H1 (cell line): ENCODE data around the gene TMEM107. TPM values are rescaled to one million over a fixed set of nuclear protein-coding genes. Genes with fewer than 3 reads are reported as not detected.

Source experiments
- CTCF ChIA-PET: fragments of 300-600 bp; sonication (Branson Sonifier 250); formaldehyde crosslinking; loops from one replicate; lab custom pipeline; 2021; ENCODE audit not compliant: partially characterized antibody; lab: Charles Lee
- POLR2A ChIA-PET: fragments of 300-600 bp; sonication (Branson Sonifier 250); formaldehyde crosslinking; loops from one replicate; lab custom pipeline; 2021; ENCODE audit warnings: inconsistent platforms; ENCODE audit not compliant: partially characterized antibody; lab: Charles Lee
- DNase-seq, 2 experiments: peaks; one replicate each; pipeline versions ENCODE4 v3.0.0 to v3.0.0-alpha.2; 2010 to 2022; ENCODE audit warnings: low spot score in 2 of 2, low read depth in 1 of 2, mixed read lengths in 1 of 2
- FAIRE-seq: peaks from 2 replicates; lab custom pipeline; 2011; peaks lifted over from hg19 to GRCh38; lab: Jason Lieb, UNC
- H2AFZ ChIP-seq: 2 replicates; pipeline ENCODE4 v1.8.1; 2012; ENCODE audit warnings: low read length, inconsistent platforms
- H2AK5ac ChIP-seq: 2 replicates; pipeline ENCODE4 v1.6.1; 2013; ENCODE audit warnings: low read depth, low read length
- H2BK120ac ChIP-seq: replicated peaks from 2 replicates; pipeline ENCODE3; 2013; ENCODE audit warnings: low read depth, low read length, inconsistent platforms
- H2BK12ac ChIP-seq: 2 replicates; pipeline ENCODE4 v1.6.1; 2013; ENCODE audit warnings: low read depth, low read length
- H2BK15ac ChIP-seq: 2 replicates; pipeline ENCODE4 v1.6.1; 2013; ENCODE audit warnings: low read length
- H2BK20ac ChIP-seq: 2 replicates; pipeline ENCODE4 v1.6.1; 2013; ENCODE audit warnings: low read length
- H2BK5ac ChIP-seq: 2 replicates; pipeline ENCODE4 v1.6.1; 2013; ENCODE audit warnings: low read depth, low read length
- H3K14ac ChIP-seq: 2 replicates; pipeline ENCODE4 v1.6.1; 2013; ENCODE audit warnings: inconsistent platforms; ENCODE audit not compliant: insufficient read length
- H3K18ac ChIP-seq: 2 replicates; pipeline ENCODE4 v1.6.1; 2013; ENCODE audit warnings: low read length; ENCODE audit errors: extremely low read depth
- H3K23ac ChIP-seq: 2 replicates; pipeline ENCODE4 v1.6.1; 2013; ENCODE audit warnings: inconsistent platforms; ENCODE audit not compliant: insufficient read length
- H3K23me2 ChIP-seq: 2 replicates; pipeline ENCODE4 v1.6.1; 2013; ENCODE audit warnings: low read depth, low read length
- H3K27ac ChIP-seq: 2 replicates; pipeline ENCODE4 v1.6.1; 2011; ENCODE audit warnings: low read depth, low read length, inconsistent platforms
- H3K27me3 ChIP-seq, 4 experiments: replicated peaks in 1 of 4; 1 replicate in 1 of 4; 2 replicates in 3 of 4; pipeline versions ENCODE4 v1.6.1 to v1.8.1; 2011 to 2013; ENCODE audit warnings: low read length in 3 of 4, mild to moderate bottlenecking in 3 of 4, inconsistent platforms in 2 of 4, mixed read lengths in 2 of 4, moderate library complexity in 1 of 4; ENCODE audit not compliant: control insufficient read depth in 3 of 4, insufficient read depth in 3 of 4; ENCODE audit errors: extremely low read depth in 1 of 4
- H3K36me3 ChIP-seq, 4 experiments: 2 replicates each; pipeline versions ENCODE4 v1.6.1 to v1.8.1; 2011 to 2013; ENCODE audit warnings: mild to moderate bottlenecking in 4 of 4, low read length in 3 of 4, moderate library complexity in 2 of 4, control low read depth in 1 of 4, inconsistent platforms in 1 of 4; ENCODE audit not compliant: insufficient read depth in 4 of 4, control insufficient read depth in 2 of 4
- H3K4ac ChIP-seq: replicated peaks from 2 replicates; pipeline ENCODE3; 2013; ENCODE audit warnings: low read length, low read depth, mixed read lengths, inconsistent platforms; ENCODE audit not compliant: insufficient read length
- H3K4me1 ChIP-seq, 4 experiments: replicated peaks in 1 of 4; 1 replicate in 1 of 4; 2 replicates in 3 of 4; pipeline versions ENCODE4 v1.6.1 to v1.8.1; 2011 to 2013; ENCODE audit warnings: low read length in 3 of 4, inconsistent platforms in 2 of 4, mixed read lengths in 1 of 4; ENCODE audit not compliant: insufficient read depth in 4 of 4, control insufficient read depth in 3 of 4
- H3K4me2 ChIP-seq, 2 experiments: 2 replicates each; pipeline versions ENCODE4 v1.6.1 to v1.8.1; 2011 to 2013; ENCODE audit warnings: low read depth in 2 of 2, low read length in 2 of 2, control low read depth in 1 of 2, inconsistent platforms in 1 of 2, mild to moderate bottlenecking in 1 of 2; ENCODE audit not compliant: insufficient read depth in 1 of 2
- H3K4me3 ChIP-seq, 4 experiments: fragments of 200-600, 300-600 bp in 1 of 4; sonication (generic), shearing (Covaris generic), sonication (Bioruptor Twin) in 1 of 4; 2 replicates each; pipeline versions ENCODE4 v1.5.1 to v1.8.1; 2011 to 2016; ENCODE audit warnings: low read length in 4 of 4, low read depth in 3 of 4, control low read depth in 2 of 4, inconsistent platforms in 2 of 4, mild to moderate bottlenecking in 2 of 4, mixed read lengths in 1 of 4, moderate library complexity in 1 of 4; ENCODE audit not compliant: insufficient read depth in 2 of 4; ENCODE audit errors: extremely low read depth in 1 of 4
- H3K56ac ChIP-seq: replicated peaks from 2 replicates; pipeline ENCODE3; 2013; ENCODE audit warnings: low read depth, mild to moderate bottlenecking, mixed read lengths, low read length, inconsistent platforms; ENCODE audit not compliant: insufficient read length
- H3K79me1 ChIP-seq: 2 replicates; pipeline ENCODE4 v1.6.1; 2013; ENCODE audit warnings: low read depth, low read length, control low read depth
- H3K79me2 ChIP-seq, 2 experiments: 2 replicates each; pipeline versions ENCODE4 v1.6.1 to v1.8.1; 2012 to 2013; ENCODE audit warnings: low read length in 2 of 2, mild to moderate bottlenecking in 2 of 2, inconsistent platforms in 1 of 2; ENCODE audit not compliant: insufficient read depth in 2 of 2, control insufficient read depth in 1 of 2
- H3K9ac ChIP-seq, 4 experiments: replicated peaks in 1 of 4; 1 replicate in 1 of 4; 2 replicates in 3 of 4; pipeline versions ENCODE4 v1.6.1 to v1.8.1; 2011 to 2013; ENCODE audit warnings: low read depth in 3 of 4, low read length in 3 of 4, control low read depth in 2 of 4, mild to moderate bottlenecking in 2 of 4, moderate library complexity in 2 of 4, inconsistent platforms in 1 of 4; ENCODE audit errors: extremely low read depth in 1 of 4
- H3K9me3 ChIP-seq, 2 experiments: 2 replicates each; pipeline versions ENCODE4 v1.6.1 to v1.8.1; 2012 to 2013; ENCODE audit warnings: mild to moderate bottlenecking in 2 of 2, moderate library complexity in 2 of 2, control low read depth in 1 of 2, inconsistent platforms in 1 of 2, low read depth in 1 of 2, low read length in 1 of 2, mixed read lengths in 1 of 2; ENCODE audit not compliant: insufficient read depth in 2 of 2
- H4K20me1 ChIP-seq, 2 experiments: replicated peaks in 1 of 2; 2 replicates each; pipeline versions ENCODE3 to v1.8.1; 2011 to 2013; ENCODE audit warnings: inconsistent platforms in 2 of 2, low read length in 2 of 2, mild to moderate bottlenecking in 1 of 2; ENCODE audit not compliant: insufficient read depth in 2 of 2, control insufficient read depth in 1 of 2
- H4K5ac ChIP-seq: 2 replicates; pipeline ENCODE4 v1.6.1; 2013; ENCODE audit warnings: low read length, low read depth, mixed read lengths, inconsistent platforms; ENCODE audit not compliant: insufficient read length
- H4K8ac ChIP-seq: 2 replicates; pipeline ENCODE4 v1.8.0; 2013; ENCODE audit warnings: mild to moderate bottlenecking, moderate library complexity, low read length, inconsistent platforms; ENCODE audit not compliant: insufficient read depth; ENCODE audit errors: extremely low read depth
- H4K91ac ChIP-seq: replicated peaks from 2 replicates; pipeline ENCODE3; 2013; ENCODE audit warnings: low read length, mixed read lengths, inconsistent platforms; ENCODE audit not compliant: insufficient read length
- BACH1 ChIP-seq: IDR thresholded peaks from 2 replicates; pipeline ENCODE4 v1.6.1; 2012; ENCODE audit warnings: low read length, improper control_type of control experiment
- CEBPB ChIP-seq: IDR thresholded peaks from 2 replicates; pipeline ENCODE4 v1.6.1; 2012; ENCODE audit warnings: low read depth, low read length
- CREB1 ChIP-seq: IDR thresholded peaks from 2 replicates; pipeline ENCODE4 v1.6.1; 2012; ENCODE audit warnings: inconsistent platforms
- HDAC6 ChIP-seq: IDR thresholded peaks from one replicate; pipeline ENCODE4 v1.7.1; 2012; ENCODE audit warnings: low read depth, mild to moderate bottlenecking, inconsistent platforms, low read length, moderate library complexity
- JUND ChIP-seq: IDR thresholded peaks from 2 replicates; pipeline ENCODE4 v1.6.1; 2011; ENCODE audit warnings: mild to moderate bottlenecking, improper control_type of control experiment, low read length
- POLR2A ChIP-seq, 2 experiments: IDR thresholded peaks; 1 replicate in 1 of 2; 2 replicates in 1 of 2; pipeline ENCODE4 v1.6.1; 2011; ENCODE audit warnings: low read depth in 2 of 2, low read length in 2 of 2, mild to moderate bottlenecking in 2 of 2; ENCODE audit errors: control extremely low read depth in 1 of 2
- SIN3A ChIP-seq, 2 experiments: IDR thresholded peaks in 1 of 2; conservative IDR thresholded peaks in 1 of 2; 2 replicates each; pipeline ENCODE4 v1.6.1; 2011 to 2012; ENCODE audit warnings: low read length in 2 of 2, improper control_type of control experiment in 1 of 2, low read depth in 1 of 2, mild to moderate bottlenecking in 1 of 2
- TAF1 ChIP-seq: IDR thresholded peaks from 2 replicates; pipeline ENCODE4 v1.6.1; 2011; ENCODE audit warnings: mild to moderate bottlenecking, low read depth, low read length
- TBP ChIP-seq: IDR thresholded peaks from 2 replicates; pipeline ENCODE4 v1.6.1; 2011; ENCODE audit warnings: low read depth, low read length, improper control_type of control experiment
- YY1 ChIP-seq: IDR thresholded peaks from 2 replicates; pipeline ENCODE4 v1.6.1; 2011; ENCODE audit warnings: low read depth, mild to moderate bottlenecking, low read length
- WGBS, 2 experiments: shearing (Covaris generic) in 1 of 2; methylation state at CpG; one replicate each; pipeline versions ENCODE4 v1.1.6 to v1.1.7; 2013 to 2015; ENCODE audit warnings: low lambda C conversion rate in 2 of 2, mixed read lengths in 2 of 2, inconsistent platforms in 1 of 2, low coverage in 1 of 2, missing lambda C conversion rate in 1 of 2; ENCODE audit not compliant: insufficient replicate concordance in 2 of 2, insufficient coverage in 1 of 2, insufficient read length in 1 of 2; ENCODE audit errors: extremely low coverage in 1 of 2, missing lambda C conversion rate in 1 of 2; 5-methylcytosine and 5-hydroxymethylcytosine counted together
- polyA plus RNA-seq, 7 experiments: library from polyadenylated mRNA; depleted of rRNA in 3 of 7; stranded (reverse) in 5 of 7; unstranded in 2 of 7; fragments of >200 nt in 5 of 7; fragments of 200-250 nt in 2 of 7; gene quantifications; 1 replicate in 5 of 7; 2 replicates in 1 of 7; 4 replicates in 1 of 7; pipeline versions ENCODE4 v1.2.1 to v1.2.3, GENCODE V29; 2011 to 2013; ENCODE audit warnings: missing spikeins in 2 of 7, mixed read lengths in 2 of 7
- total RNA-seq: library from RNA; stranded (reverse); fragmentation: NEBNext Ultra II Directional; extraction: Animal tissue kit (Norgen Biotek cat#: 25700); gene quantifications from 2 replicates; pipeline ENCODE4 v1.2.1, GENCODE V29; 2021
- TF ChIP-seq, protein P1 (sequence below): IDR thresholded peaks from 2 replicates; pipeline ENCODE4 v1.6.1; 2012; ENCODE audit warnings: low read length, inconsistent platforms

The TMEM107 gene
- total and polyA plus RNA-seq, 2 of the 8 experiments (the other 6 are each of a cell fraction or from before 2014, with no cell fraction given) = 17.3 to 21.5 TPM

DNA sequence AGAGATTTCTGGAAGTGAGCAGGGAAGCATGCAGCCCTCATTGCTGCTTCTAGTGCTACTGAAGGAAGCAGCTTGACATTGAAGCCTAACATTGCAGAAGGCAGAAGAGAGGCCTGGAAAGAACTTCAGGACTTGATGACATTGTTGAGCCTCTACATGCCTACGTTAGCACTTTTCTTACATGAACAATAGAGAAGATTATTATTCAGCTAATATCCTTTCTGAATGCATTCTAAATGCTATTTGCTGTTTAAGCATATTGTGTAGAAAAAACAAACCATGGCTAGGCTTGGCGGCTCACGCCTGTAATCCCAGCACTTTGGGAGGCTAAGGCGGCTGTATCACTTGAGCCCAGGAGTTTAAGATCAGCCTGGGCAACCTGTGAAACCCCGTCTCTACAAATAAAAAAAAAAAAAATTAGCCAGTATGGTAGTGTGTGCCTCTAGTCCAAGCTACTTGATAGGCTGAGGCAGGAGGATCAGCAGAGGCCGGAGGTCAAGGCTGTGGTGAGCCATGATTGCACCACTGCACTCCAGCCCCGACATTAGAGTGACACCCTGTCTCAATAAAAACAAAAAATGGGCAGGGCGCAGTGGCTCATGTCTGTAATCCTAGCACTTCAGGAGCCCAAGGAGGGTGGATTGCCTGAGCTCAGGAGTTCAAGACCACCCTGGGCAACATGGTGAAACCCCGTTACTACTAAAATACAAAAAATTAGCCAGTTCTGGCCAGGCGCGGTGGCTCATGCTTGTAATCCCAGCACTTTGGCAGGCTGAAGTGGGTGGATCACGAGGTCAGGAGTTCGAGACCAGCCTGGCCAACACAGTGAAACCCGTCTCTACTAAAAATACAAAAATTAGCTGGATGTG lies 36.4 kb upstream of the TMEM107 start:
- H2BK5ac ChIP-seq = no peak overlapping the region
- no peak for FAIRE-seq
- ChIA-PET CTCF (interaction anchor here (0.6 to 2.7 kb wide), 6 partner anchors 9 to 139 kb away, joined by 3 to 11 read pairs (median 5); no protein-coding TSS in a partner anchor), POLR2A (interaction anchor here (1.0 to 19.6 kb wide), 7 partner anchors 11 to 125 kb away, joined by 3 to 373 read pairs (median 4); partner anchors contain the start of genes BORCS6, CTC1 and PFAS)
- peak overlapping the region; percentile 98; the same call in 1 of the 2 replicates for H2BK15ac ChIP-seq
- H2BK120ac ChIP-seq = no peak overlapping the region
- no peak overlapping the region; the same call in 1 of the 2 replicates for H2AK5ac ChIP-seq
- peaks cover 0 to 4% (median under 1%) of the 10 kb centered on the region in 4 experiments; a peak in 2 of 7 replicates for H3K4me1 ChIP-seq
- H3K23me2 ChIP-seq = peaks cover 4% of the 10 kb centered on the region
- DNase-seq = no peak
- H3K14ac ChIP-seq = no peak overlapping the region
- H3K4me2 ChIP-seq = no peak overlapping the region
- H2BK20ac ChIP-seq = no peak overlapping the region
- no peaks in the 10 kb centered on the region for H3K9me3 ChIP-seq
- no peak overlapping the region for H3K23ac ChIP-seq
- no peaks in the 10 kb centered on the region for H4K20me1 ChIP-seq
- H4K8ac ChIP-seq = no peak overlapping the region
- H3K56ac ChIP-seq = no peak overlapping the region
- H3K79me1 ChIP-seq = 0 out of 2 replicates have a peak, but pooled peaks cover 2% of the 10 kb centered on the region
- H3K4ac ChIP-seq = no peak overlapping the region
- H2AFZ ChIP-seq = no peak overlapping the region
- peaks cover 3 to 16% of the 10 kb centered on the region in 2 experiments for H3K79me2 ChIP-seq
- no peak overlapping the region for H3K27ac ChIP-seq
- H3K4me3 ChIP-seq = no peak overlapping the region
- H3K18ac ChIP-seq = no peak overlapping the region
- H3K27me3 ChIP-seq = no peaks in the 10 kb centered on the region
- WGBS, 2 experiments = 90% methylated on average over 14 of the region's 14 CpGs; no CpG with 5 or more reads in 1 of the 2 experiments
- no peak overlapping the region for H3K9ac ChIP-seq
- no peak overlapping the region for H2BK12ac ChIP-seq
- H4K5ac ChIP-seq = no peak overlapping the region
- peaks cover under 1 to 2% (median 2%) of the 10 kb centered on the region in 4 experiments; a peak in 6 of 8 replicates for H3K36me3 ChIP-seq
- no peak overlapping the region for H4K91ac ChIP-seq
- TF ChIP-seq CREB1 (no peak), YY1 (no peak), CEBPB (no peak), POLR2A (IDR thresholded peaks at IDR 0.05; ENCODE audit: control extremely low read depth in 1 of 2, low read depth in 2 of 2, low read length in 2 of 2) (no peak), BACH1 (no peak), TBP (no peak), TAF1 (no peak), JUND (no peak), HDAC6 (no peak), SIN3A (conservative IDR thresholded peaks at IDR 0.05 in 1 of 2, IDR thresholded peaks at IDR 0.05 in 1 of 2; ENCODE audit: low read depth in 1 of 2, low read length in 2 of 2) (no peak)
- TF ChIP-seq, protein P1, sequence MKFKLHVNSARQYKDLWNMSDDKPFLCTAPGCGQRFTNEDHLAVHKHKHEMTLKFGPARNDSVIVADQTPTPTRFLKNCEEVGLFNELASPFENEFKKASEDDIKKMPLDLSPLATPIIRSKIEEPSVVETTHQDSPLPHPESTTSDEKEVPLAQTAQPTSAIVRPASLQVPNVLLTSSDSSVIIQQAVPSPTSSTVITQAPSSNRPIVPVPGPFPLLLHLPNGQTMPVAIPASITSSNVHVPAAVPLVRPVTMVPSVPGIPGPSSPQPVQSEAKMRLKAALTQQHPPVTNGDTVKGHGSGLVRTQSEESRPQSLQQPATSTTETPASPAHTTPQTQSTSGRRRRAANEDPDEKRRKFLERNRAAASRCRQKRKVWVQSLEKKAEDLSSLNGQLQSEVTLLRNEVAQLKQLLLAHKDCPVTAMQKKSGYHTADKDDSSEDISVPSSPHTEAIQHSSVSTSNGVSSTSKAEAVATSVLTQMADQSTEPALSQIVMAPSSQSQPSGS = no peak
